Bone marrow (tissue), 2 donors: ENCODE data around the gene TMEM138.

ENCODE experiments used
- DNase-seq, 2 donors: peaks; one replicate each; lab custom pipeline; 2025; lab: John Stamatoyannopoulos, UW

Gene TMEM138

GRCh38 chr11:61342207-61342803 lies 19.9 kb upstream of the TMEM138 start:
- DNase-seq: no peak

- DNase-seq: no peak
Observed at GRCh38 chr11:61343792-61344745, 18.1 kb upstream of the TMEM138 start.

GRCh38 chr11:61345170-61345610 lies 17.0 kb upstream of the TMEM138 start:
- no peak for DNase-seq

- DNase-seq: no peak
Observed at GRCh38 chr11:61345954-61346843, 16.0 kb upstream of the TMEM138 start.

GRCh38 chr11:61347916-61348461 lies 14.2 kb upstream of the TMEM138 start:
- peak in 1 of 2 donors; percentile 37 for DNase-seq

GRCh38 chr11:61349189-61349751 lies 12.9 kb upstream of the TMEM138 start:
- no peak for DNase-seq

- DNase-seq: no peak
Observed at GRCh38 chr11:61349916-61350315, 12.3 kb upstream of the TMEM138 start.

- DNase-seq: no peak
Observed at GRCh38 chr11:61350336-61350735, 11.8 kb upstream of the TMEM138 start.

- DNase-seq: no peak
Observed at GRCh38 chr11:61350803-61351202, 11.4 kb upstream of the TMEM138 start.

GRCh38 chr11:61352038-61352437 lies 10.1 kb upstream of the TMEM138 start:
- no peak for DNase-seq

GRCh38 chr11:61353131-61354067 lies 8.8 kb upstream of the TMEM138 start:
- DNase-seq: no peak

GRCh38 chr11:61354208-61354607 lies 8.0 kb upstream of the TMEM138 start:
- no peak for DNase-seq

- DNase-seq: no peak
Observed at GRCh38 chr11:61356706-61357105, 5.5 kb upstream of the TMEM138 start.

GRCh38 chr11:61357233-61357893 lies 4.8 kb upstream of the TMEM138 start:
- peak; percentile 17 to 64 for DNase-seq

- no peak for DNase-seq
Observed at GRCh38 chr11:61357894-61358239, 4.3 kb upstream of the TMEM138 start.

GRCh38 chr11:61358566-61358965 lies 3.6 kb upstream of the TMEM138 start:
- DNase-seq: no peak

- no peak for DNase-seq
Observed at GRCh38 chr11:61359516-61359915, 2.7 kb upstream of the TMEM138 start.

GRCh38 chr11:61361237-61361740 lies 885 bp upstream of the TMEM138 start:
- no peak for DNase-seq

- DNase-seq: no peak
Observed at GRCh38 chr11:61362542-61362875, 335 bp downstream of the TMEM138 start.
